ENCODE measurements around the gene PLEKHA6. TPM values are rescaled to one million over a fixed set of nuclear protein-coding genes. Genes with fewer than 3 reads are reported as not detected.
A peak's percentile ranks its signal among the peaks of the same experiment; 100 is the strongest.

The PLEKHA6 gene
- total and polyA plus RNA-seq, 2 experiments from 2014 or later, result 2.8 to 6.2 TPM

- TF ChIP-seq CREB1 (CRISPR knock-in tag; IDR thresholded peaks at IDR 0.05; ENCODE audit: low read depth), result no peak
- TF ChIP-seq POLR2AphosphoS5 (IDR thresholded peaks at IDR 0.05; ENCODE audit: low read depth), result no peak
- no peak for TF ChIP-seq EZH2 (IDR thresholded peaks at IDR 0.05; ENCODE audit: low read depth, unreplicated experiment)
- no peak for TF ChIP-seq STAT1 (IDR thresholded peaks at IDR 0.05; ENCODE audit: unreplicated experiment)
- 0 out of 2 replicates have a peak, but pooled peaks cover 3% of the 10 kb centered on the region for H3F3A ChIP-seq (replicated peaks; ENCODE audit: low read depth)
- no peak for DNase-seq (ENCODE audit: low spot score)
- ATAC-seq, result no peak
- no peaks in the 10 kb centered on the region for H3K36me3 ChIP-seq (ENCODE audit: insufficient read depth)
- peaks cover 31% of the 10 kb centered on the region for H3K4me1 Mint-ChIP-seq
- H3K27ac ChIP-seq (ENCODE audit: low read depth), result no peak overlapping the region
- H4K20me1 ChIP-seq (replicated peaks; ENCODE audit: insufficient read depth), result no peaks in the 10 kb centered on the region
- H2AFZ ChIP-seq, result peak overlapping the region; percentile 75
- H3K36me3 Mint-ChIP-seq (ENCODE audit: low read depth), result no peaks in the 10 kb centered on the region; the same call in 2 of the 3 replicates
- H3K9me3 Mint-ChIP-seq, result no peaks in the 10 kb centered on the region
- no peaks in the 10 kb centered on the region for H3K9me2 ChIP-seq (ENCODE audit: insufficient read depth)
- H3K4me3 ChIP-seq, result peak overlapping the region; percentile 52
- H3K4me2 ChIP-seq, result peak overlapping the region; percentile 82
- H3K27me3 ChIP-seq (ENCODE audit: insufficient read depth), result peaks cover 12% of the 10 kb centered on the region; the same call in 1 of the 2 replicates
- no peak overlapping the region for H3K4me3 Mint-ChIP-seq
- H3K27ac Mint-ChIP-seq, result no peak overlapping the region
- no peaks in the 10 kb centered on the region for H3K79me2 ChIP-seq (replicated peaks; ENCODE audit: insufficient read depth)
- H3K4me1 ChIP-seq (ENCODE audit: insufficient read depth), result peaks cover 31% of the 10 kb centered on the region
- peaks cover 19% of the 10 kb centered on the region for H3K27me3 Mint-ChIP-seq (ENCODE audit: insufficient read depth, low read depth, poor library complexity)
Measured at GRCh38 chr1:204362984-204363334, 3.2 kb upstream of the PLEKHA6 start.

GRCh38 chr1:204361781-204362180, 2.1 kb upstream of the PLEKHA6 start:
- Histone ChIP-seq H3K27ac (ENCODE audit: low read depth) (no peak overlapping the region), H2AFZ (no peak overlapping the region), H4K20me1 (replicated peaks; ENCODE audit: insufficient read depth) (no peaks in the 10 kb centered on the region), H3K4me3 (no peak overlapping the region), H3K4me2 (no peak overlapping the region), H3K79me2 (replicated peaks; ENCODE audit: insufficient read depth) (no peaks in the 10 kb centered on the region), H3F3A (replicated peaks; ENCODE audit: low read depth) (0 out of 2 replicates have a peak, but pooled peaks cover 3% of the 10 kb centered on the region), H3K36me3 (ENCODE audit: insufficient read depth) (no peaks in the 10 kb centered on the region), H3K27me3 (ENCODE audit: insufficient read depth) (peaks cover 12% of the 10 kb centered on the region; the same call in 1 of the 2 replicates), H3K4me1 (ENCODE audit: insufficient read depth) (peaks cover 33% of the 10 kb centered on the region), H3K9me2 (ENCODE audit: insufficient read depth) (no peaks in the 10 kb centered on the region)
- no peaks in the 10 kb centered on the region; the same call in 2 of the 3 replicates for H3K36me3 Mint-ChIP-seq (ENCODE audit: low read depth)
- TF ChIP-seq ZNF114 (CRISPR knock-in tag; IDR thresholded peaks at IDR 0.05), result no peak
- no peak for TF ChIP-seq CTCF (conservative IDR thresholded peaks at IDR 0.05; ENCODE audit: low read depth in 2 of 2)
- TF ChIP-seq REST (IDR thresholded peaks at IDR 0.05; ENCODE audit: unreplicated experiment), result no peak
- no peak for TF ChIP-seq EZH2phosphoT487 (IDR thresholded peaks at IDR 0.05; ENCODE audit: unreplicated experiment)
- no peak for TF ChIP-seq STAT1 (IDR thresholded peaks at IDR 0.05; ENCODE audit: unreplicated experiment)
- no peak for TF ChIP-seq CREB1 (CRISPR knock-in tag; IDR thresholded peaks at IDR 0.05; ENCODE audit: low read depth)
- TF ChIP-seq NANOG (IDR thresholded peaks at IDR 0.05; ENCODE audit: borderline replicate concordance), result no peak
- TF ChIP-seq EZH2 (IDR thresholded peaks at IDR 0.05; ENCODE audit: low read depth, unreplicated experiment), result no peak
- no peak for TF ChIP-seq ETS1 (IDR thresholded peaks at IDR 0.05)
- TF ChIP-seq ZNF331 (CRISPR knock-in tag; IDR thresholded peaks at IDR 0.05; ENCODE audit: low read depth), result no peak
- peaks cover 39% of the 10 kb centered on the region for H3K4me1 Mint-ChIP-seq
- H3K27ac Mint-ChIP-seq, result no peak overlapping the region
- H3K9me3 Mint-ChIP-seq, result no peaks in the 10 kb centered on the region
- H3K27me3 Mint-ChIP-seq (ENCODE audit: insufficient read depth, low read depth, poor library complexity), result peaks cover 21% of the 10 kb centered on the region
- ATAC-seq (no peak), DNase-seq (ENCODE audit: low spot score) (no peak)
- H3K4me3 Mint-ChIP-seq, result no peak overlapping the region

Data from GM23338 (cell line).